Urothelium cell line (cell line): Measurements from ENCODE around the gene CORO1C.

Experiments
- DNase-seq: peaks from one replicate; pipeline ENCODE4 v3.0.0; 2011; ENCODE audit warnings: low spot score, mixed read lengths
- FAIRE-seq: peaks from 2 replicates; lab custom pipeline; 2011; peaks lifted over from hg19 to GRCh38; lab: Jason Lieb, UNC

CORO1C gene

GRCh38 chr12:108700833-108701541 lies 30.3 kb downstream of the CORO1C start:
- FAIRE-seq (no peak), DNase-seq (no peak)

GRCh38 chr12:108699955-108700563 lies 31.3 kb downstream of the CORO1C start:
- no peak for FAIRE-seq
- no peak for DNase-seq

GRCh38 chr12:108697905-108698304 lies 33.4 kb downstream of the CORO1C start:
- no peak for FAIRE-seq
- no peak for DNase-seq

- DNase-seq (no peak), FAIRE-seq (no peak)
Observed at GRCh38 chr12:108696996-108697290, 34.4 kb downstream of the CORO1C start.

DNA sequence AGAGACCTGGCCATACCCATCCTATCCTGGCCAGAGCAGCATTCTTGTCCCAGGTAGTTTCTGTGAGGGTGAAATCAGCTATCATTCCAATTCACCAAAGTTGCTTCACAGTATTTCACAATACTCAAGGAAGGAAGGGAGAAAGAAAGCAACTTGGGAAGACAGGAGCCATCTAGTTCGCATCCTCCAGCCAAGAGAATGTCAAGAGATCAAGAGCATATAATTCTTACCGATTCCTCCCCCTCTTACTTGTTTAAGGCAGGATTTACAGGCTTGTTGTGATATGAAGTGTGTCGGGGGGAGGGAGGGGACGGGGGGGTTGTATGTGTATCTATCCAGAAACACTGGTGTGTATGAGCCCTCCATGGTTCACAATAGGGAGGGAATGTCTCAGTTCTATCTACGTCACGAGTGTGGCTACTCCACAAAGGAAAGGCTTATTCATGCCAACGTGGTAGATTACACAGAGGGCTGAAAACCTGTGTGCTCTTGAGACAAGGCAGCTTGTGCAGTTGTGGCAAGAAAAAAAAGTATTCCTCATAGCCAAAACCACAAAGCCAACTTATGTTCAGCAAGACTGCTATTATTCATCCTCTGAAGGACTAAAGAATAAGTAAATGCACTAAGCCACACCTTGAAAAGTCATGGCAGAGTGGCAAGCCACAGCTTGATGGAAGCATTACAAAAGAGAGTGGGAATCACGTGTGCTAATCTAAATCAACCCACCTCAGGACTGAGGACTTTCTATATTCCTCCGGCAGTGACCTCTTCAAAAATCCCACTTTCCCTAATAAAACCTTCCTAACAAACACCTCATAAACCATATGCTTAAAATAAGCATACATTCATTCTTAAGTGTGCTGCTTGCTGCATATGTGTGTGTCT lies 35.0 kb downstream of the CORO1C start:
- FAIRE-seq, result no peak
- DNase-seq, result peak; percentile 21

- no peak for FAIRE-seq
- DNase-seq, result no peak
Observed at GRCh38 chr12:108694812-108695278, 36.5 kb downstream of the CORO1C start.

GRCh38 chr12:108693751-108694150 lies 37.6 kb downstream of the CORO1C start:
- DNase-seq, result no peak

GRCh38 chr12:108693186-108693730 lies 38.1 kb downstream of the CORO1C start:
- no peak for FAIRE-seq

More at GRCh38 chr12:108693751-108694150, 37.6 kb downstream of the CORO1C start:
- no peak for FAIRE-seq

GRCh38 chr12:108691998-108692808 lies 39.1 kb downstream of the CORO1C start:
- no peak for DNase-seq
- FAIRE-seq, result no peak

More at GRCh38 chr12:108693186-108693730, 38.1 kb downstream of the CORO1C start:
- no peak for DNase-seq

GRCh38 chr12:108691175-108691997 lies 39.9 kb downstream of the CORO1C start:
- DNase-seq, result peak; percentile 82
- FAIRE-seq, result no peak

GRCh38 chr12:108690542-108691174 lies 40.7 kb downstream of the CORO1C start:
- DNase-seq (no peak), FAIRE-seq (no peak)

- FAIRE-seq (no peak), DNase-seq (no peak)
Observed at GRCh38 chr12:108690191-108690518, 41.2 kb downstream of the CORO1C start.

DNA sequence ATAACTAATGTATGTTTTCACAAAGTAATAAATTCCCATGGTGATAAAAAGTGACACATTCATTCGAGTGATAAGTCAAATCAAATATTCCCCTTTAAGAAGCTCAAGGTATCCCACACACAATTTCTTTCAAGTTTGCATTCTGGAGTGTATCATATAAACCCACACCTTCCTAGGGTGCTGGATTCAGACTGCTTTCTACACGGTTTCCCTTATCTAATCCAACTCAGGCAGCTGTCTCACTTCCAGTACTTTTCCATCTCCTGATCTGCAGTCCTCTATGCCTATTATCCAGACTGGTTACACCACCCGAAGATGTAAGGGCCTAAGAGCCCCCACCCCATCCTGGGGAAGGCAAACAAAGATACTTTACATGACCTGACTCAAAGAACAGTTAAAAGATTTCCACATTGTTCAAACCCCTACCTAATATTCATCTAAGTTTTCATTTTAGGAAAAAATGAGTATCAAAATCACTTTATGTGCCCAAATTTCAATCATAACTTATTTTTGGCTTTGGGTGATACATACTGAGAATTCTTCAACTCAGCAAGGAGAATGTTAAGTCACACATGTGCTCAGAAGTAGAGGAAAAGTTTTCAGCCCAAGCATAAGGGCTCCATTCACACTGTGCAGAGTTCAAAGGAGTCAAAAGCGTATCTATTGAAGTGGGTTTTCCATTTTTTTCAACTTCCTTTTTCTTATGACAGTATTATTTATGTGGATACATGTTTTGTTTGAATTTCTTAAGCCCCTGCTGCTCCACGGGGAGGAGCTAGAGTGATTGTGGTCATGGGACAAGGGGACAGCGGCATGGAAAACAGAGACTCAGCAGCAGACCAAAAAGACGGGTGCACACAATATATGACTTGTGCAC lies 41.8 kb downstream of the CORO1C start:
- no peak for DNase-seq
- no peak for FAIRE-seq

GRCh38 chr12:108686780-108687179 lies 44.5 kb downstream of the CORO1C start:
- DNase-seq (no peak), FAIRE-seq (no peak)

DNA sequence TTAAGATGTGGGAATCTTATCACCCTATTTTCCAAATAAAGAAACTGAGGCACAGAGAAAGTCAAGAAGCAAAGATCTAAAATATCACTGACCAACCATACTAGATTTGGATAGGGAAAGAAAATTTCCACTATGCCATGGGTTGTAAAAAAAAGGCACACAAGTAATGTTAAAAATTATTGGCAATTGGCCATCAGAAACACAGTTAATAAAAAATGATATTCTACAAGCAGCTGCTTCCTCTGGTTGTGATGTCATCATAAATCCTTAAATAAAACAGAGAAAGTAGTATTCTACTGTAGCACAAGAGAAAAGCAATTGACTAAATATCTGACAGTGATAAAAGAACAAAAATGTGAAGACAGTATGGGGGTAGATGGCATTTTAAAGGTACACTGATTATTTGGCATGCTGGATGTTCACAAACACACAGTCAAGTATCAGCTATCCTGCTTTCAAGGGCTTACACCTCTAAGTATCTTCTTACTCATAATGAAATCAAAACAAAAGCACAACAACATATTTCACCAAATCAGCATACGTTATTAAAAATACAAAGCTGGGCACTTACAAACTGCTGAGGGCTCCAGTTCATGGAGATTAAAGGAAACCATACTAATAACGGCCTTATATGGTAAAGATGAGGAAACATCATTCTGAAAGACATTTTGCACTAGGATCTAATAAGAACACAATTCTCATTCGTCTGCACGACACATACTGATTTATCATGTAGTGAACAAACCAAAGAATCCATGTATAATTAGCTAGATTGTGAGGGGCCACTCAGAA lies 45.7 kb downstream of the CORO1C start:
- no peak for DNase-seq
- FAIRE-seq, result no peak

- no peak for FAIRE-seq
- DNase-seq, result no peak
Observed at GRCh38 chr12:108683906-108684556, 47.3 kb downstream of the CORO1C start.

DNA sequence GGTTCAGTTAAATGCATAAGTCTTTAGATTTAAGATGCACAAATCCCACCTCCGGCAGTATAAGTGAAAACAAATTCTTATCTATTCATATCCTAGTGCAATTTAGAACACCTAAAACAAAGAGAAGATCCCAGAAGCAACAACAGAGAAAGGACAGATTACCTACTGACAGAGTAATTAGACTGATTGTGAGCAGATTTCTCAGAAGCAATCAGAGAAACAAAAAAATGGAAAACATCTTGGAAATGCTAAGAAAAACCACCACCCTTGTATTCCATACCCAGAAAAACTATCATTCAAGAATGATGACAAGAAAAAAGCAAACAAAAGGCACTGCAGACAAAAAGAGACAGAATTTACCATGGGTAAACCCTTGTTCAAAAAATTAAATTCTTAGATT lies 50.0 kb downstream of the CORO1C start:
- DNase-seq, result no peak
- no peak for FAIRE-seq
